Muscle of leg (tissue), 11 donors: ENCODE measurements around the gene RNF225. TPM values are rescaled to one million over a fixed set of nuclear protein-coding genes. Genes with fewer than 3 reads are reported as not detected.
A peak's percentile ranks its signal among the peaks of the same experiment; 100 is the strongest.
"Not testable (repeated sequence)": the region's sequence is repeated elsewhere in the genome, so short reads cannot be mapped to it uniquely, and the experiment has no call there.

Experiments
- DNase-seq: peaks from one replicate; pipeline ENCODE4 v3.0.0; 2013
- H3K27ac ChIP-seq: one replicate; pipeline ENCODE4 v1.5.1; 2013; ENCODE audit warnings: mild to moderate bottlenecking, low read length, control low read depth
- H3K27me3 ChIP-seq: one replicate; pipeline ENCODE4 v1.6.1; 2013; ENCODE audit warnings: low read length; ENCODE audit not compliant: control insufficient read depth, insufficient read depth
- H3K36me3 ChIP-seq: one replicate; pipeline ENCODE4 v1.6.1; 2013; ENCODE audit warnings: low read length; ENCODE audit not compliant: control insufficient read depth, insufficient read depth
- H3K4me1 ChIP-seq: one replicate; pipeline ENCODE4 v1.6.1; 2013; ENCODE audit warnings: low read length; ENCODE audit not compliant: control insufficient read depth, insufficient read depth
- H3K4me3 ChIP-seq: one replicate; pipeline ENCODE4 v1.5.1; 2013; ENCODE audit warnings: low read length, control low read depth
- H3K9me3 ChIP-seq: replicated peaks from 2 replicates; pipeline ENCODE4 v1.6.1; 2013; ENCODE audit warnings: low read depth, low read length; ENCODE audit not compliant: control insufficient read depth
- WGBS: methylation state at CpG from one replicate; pipeline ENCODE4 v1.1.5; 2013; ENCODE audit warnings: missing lambda C conversion rate; ENCODE audit not compliant: insufficient coverage; 5-methylcytosine and 5-hydroxymethylcytosine counted together
- polyA plus RNA-seq, 8 donors: library from polyadenylated mRNA; unstranded; fragments of 120-200 nt; gene quantifications; one replicate each; pipeline versions ENCODE4 v1.2.1 to v1.2.3, GENCODE V29; 2013; ENCODE audit warnings: inconsistent platforms in 1 of 8, low replicate concordance in 1 of 8; ENCODE audit not compliant: insufficient read length in 8 of 8, insufficient read depth in 1 of 8
- total RNA-seq: library from RNA; stranded (reverse); fragments of 120-200 nt; gene quantifications from one replicate; pipeline ENCODE4 v1.2.4, GENCODE V29; 2013

RNF225 gene
- total and polyA plus RNA-seq, 9 donors, result 0.20 TPM; not detected in 8

- DNase-seq, result peak; percentile 98
- Histone ChIP-seq H3K27me3 (no peaks in the 10 kb centered on the region), H3K9me3 (no peaks in the 10 kb centered on the region), H3K27ac (peak within 1 kb of the TSS; percentile 98), H3K4me1 (peaks cover 12% of the 10 kb centered on the region), H3K4me3 (peak within 1 kb of the TSS; percentile 93), H3K36me3 (peaks cover 14% of the 10 kb centered on the region)
- under 1% methylated on average over 74 of the region's 74 CpGs for WGBS
These were observed 33.0 kb upstream of the RNF225 start, which contains the start of gene ZNF497 for GRCh38 chr19:58362272-58362994. ZNF497 (minus strand) TSS chr19:58362751; CDS start chr19:58357635, 5,116 bp downstream.

- H3K36me3 ChIP-seq, result peaks cover 18% of the 10 kb centered on the region
- H3K4me3 ChIP-seq, result no peak overlapping the region
- no peak overlapping the region for H3K27ac ChIP-seq
- H3K4me1 ChIP-seq, result peaks cover 12% of the 10 kb centered on the region
- H3K27me3 ChIP-seq, result no peaks in the 10 kb centered on the region
- 58% methylated on average over 4 of the region's 5 CpGs for WGBS
- H3K9me3 ChIP-seq, result no peaks in the 10 kb centered on the region
- no peak for DNase-seq
These were observed 31.3 kb upstream of the RNF225 start for GRCh38 chr19:58364146-58364545.

GRCh38 chr19:58366585-58367430, 28.6 kb upstream of the RNF225 start:
- WGBS, result 83% methylated on average over 30 of the region's 32 CpGs
- DNase-seq, result no peak
- Histone ChIP-seq H3K36me3 (peaks cover 18% of the 10 kb centered on the region), H3K4me3 (no peak overlapping the region), H3K27ac (no peak overlapping the region), H3K9me3 (no peaks in the 10 kb centered on the region), H3K4me1 (peaks cover 5% of the 10 kb centered on the region), H3K27me3 (no peaks in the 10 kb centered on the region)

GRCh38 chr19:58367698-58368454, 27.6 kb upstream of the RNF225 start:
- H3K4me1 ChIP-seq, result peaks cover 2% of the 10 kb centered on the region
- no peak overlapping the region for H3K27ac ChIP-seq
- peaks cover 18% of the 10 kb centered on the region for H3K36me3 ChIP-seq
- DNase-seq, result no peak
- 57% methylated on average over 106 of the region's 106 CpGs for WGBS
- H3K4me3 ChIP-seq, result no peak overlapping the region
- H3K9me3 ChIP-seq, result no peaks in the 10 kb centered on the region
- H3K27me3 ChIP-seq, result no peaks in the 10 kb centered on the region

GRCh38 chr19:58368561-58369360, 26.7 kb upstream of the RNF225 start:
- Histone ChIP-seq H3K4me1 (no peaks in the 10 kb centered on the region), H3K27ac (no peak overlapping the region), H3K9me3 (no peaks in the 10 kb centered on the region), H3K4me3 (no peak overlapping the region), H3K36me3 (peaks cover 18% of the 10 kb centered on the region), H3K27me3 (no peaks in the 10 kb centered on the region)
- DNase-seq, result no peak
- WGBS, result 82% methylated on average over 60 of the region's 68 CpGs

- Histone ChIP-seq H3K4me3 (no peak overlapping the region), H3K36me3 (peaks cover 4% of the 10 kb centered on the region), H3K4me1 (no peaks in the 10 kb centered on the region), H3K27me3 (no peaks in the 10 kb centered on the region), H3K9me3 (no peaks in the 10 kb centered on the region), H3K27ac (no peak overlapping the region)
- DNase-seq, result no peak
- 68% methylated on average over 14 of the region's 15 CpGs for WGBS
These were observed 22.9 kb upstream of the RNF225 start for GRCh38 chr19:58372311-58373133.

GRCh38 chr19:58374200-58374599, 21.3 kb upstream of the RNF225 start:
- Histone ChIP-seq H3K4me3 (no peak overlapping the region), H3K27ac (no peak overlapping the region), H3K9me3 (no peaks in the 10 kb centered on the region), H3K4me1 (no peaks in the 10 kb centered on the region), H3K36me3 (no peaks in the 10 kb centered on the region), H3K27me3 (no peaks in the 10 kb centered on the region)
- no CpG with 5 or more reads among the region's 4 CpGs for WGBS
- DNase-seq, result no peak

- not testable (repeated sequence) for H3K36me3 ChIP-seq, H3K9me3 ChIP-seq, H3K27me3 ChIP-seq, H3K27ac ChIP-seq, DNase-seq, H3K4me3 ChIP-seq
- WGBS, result 82% methylated on average over 3 of the region's 7 CpGs
- peaks cover 16% of the 10 kb centered on the region for H3K4me1 ChIP-seq
These were observed 18.7 kb upstream of the RNF225 start for GRCh38 chr19:58376724-58377123.

GRCh38 chr19:58379246-58379645, 16.2 kb upstream of the RNF225 start:
- Histone ChIP-seq H3K9me3 (no peaks in the 10 kb centered on the region), H3K27ac (no peak overlapping the region), H3K36me3 (no peaks in the 10 kb centered on the region), H3K4me3 (no peak overlapping the region), H3K4me1 (peaks cover 19% of the 10 kb centered on the region), H3K27me3 (no peaks in the 10 kb centered on the region)
- no peak for DNase-seq
- WGBS, result 88% methylated on average over 3 of the region's 6 CpGs
